Right atrium auricular region (tissue), 2 donors: ENCODE data around the gene CDH2. TPM values are rescaled to one million over a fixed set of nuclear protein-coding genes. Genes with fewer than 3 reads are reported as not detected.

Experiments used
- DNase-seq: peaks from one replicate; pipeline ENCODE4 v3.0.0-alpha.2; 2019; ENCODE audit warnings: low spot score
- H3K27ac ChIP-seq, 2 donors: fragments of 200-600 bp; sonication (generic); 1 replicate in 1 of 2; 2 replicates in 1 of 2; pipeline ENCODE4 v1.5.1; 2016 to 2019
- H3K27me3 ChIP-seq, 2 donors: fragments of 200-600 bp; sonication (generic); one replicate each; pipeline versions ENCODE4 v1.5.1 to v1.6.0; 2017 to 2019
- H3K36me3 ChIP-seq: fragments of 200-600 bp; sonication (generic); one replicate; pipeline ENCODE4 v1.5.1; 2016
- H3K4me1 ChIP-seq, 2 donors: fragments of 200-600 bp; sonication (generic); one replicate each; pipeline versions ENCODE4 v1.5.1 to v1.6.0; 2017 to 2019
- H3K4me3 ChIP-seq, 2 donors: fragments of 200-600 bp; sonication (generic); 1 replicate in 1 of 2; 2 replicates in 1 of 2; pipeline ENCODE4 v1.5.1; 2017 to 2019; ENCODE audit warnings: mild to moderate bottlenecking in 1 of 2, moderate library complexity in 1 of 2
- H3K9me3 ChIP-seq, 2 donors: fragments of 200-600 bp; sonication (generic); one replicate each; pipeline ENCODE4 v1.5.1; 2019
- total RNA-seq, 2 donors: library from RNA; depleted of rRNA; stranded (reverse); fragments of >200 nt; gene quantifications; one replicate each; pipeline ENCODE4 v1.1.0, GENCODE V29; 2016
- TF ChIP-seq, protein P1 (sequence below), 2 donors: fragments of 200-600 bp; sonication (generic); IDR thresholded peaks; one replicate each; pipeline ENCODE4 v1.5.1; 2019; ENCODE audit warnings: antibody characterized with exemption in 2 of 2

CDH2 gene
- total RNA-seq, 2 donors from 2014 or later = 205 to 269 TPM

- TF ChIP-seq, protein P1, sequence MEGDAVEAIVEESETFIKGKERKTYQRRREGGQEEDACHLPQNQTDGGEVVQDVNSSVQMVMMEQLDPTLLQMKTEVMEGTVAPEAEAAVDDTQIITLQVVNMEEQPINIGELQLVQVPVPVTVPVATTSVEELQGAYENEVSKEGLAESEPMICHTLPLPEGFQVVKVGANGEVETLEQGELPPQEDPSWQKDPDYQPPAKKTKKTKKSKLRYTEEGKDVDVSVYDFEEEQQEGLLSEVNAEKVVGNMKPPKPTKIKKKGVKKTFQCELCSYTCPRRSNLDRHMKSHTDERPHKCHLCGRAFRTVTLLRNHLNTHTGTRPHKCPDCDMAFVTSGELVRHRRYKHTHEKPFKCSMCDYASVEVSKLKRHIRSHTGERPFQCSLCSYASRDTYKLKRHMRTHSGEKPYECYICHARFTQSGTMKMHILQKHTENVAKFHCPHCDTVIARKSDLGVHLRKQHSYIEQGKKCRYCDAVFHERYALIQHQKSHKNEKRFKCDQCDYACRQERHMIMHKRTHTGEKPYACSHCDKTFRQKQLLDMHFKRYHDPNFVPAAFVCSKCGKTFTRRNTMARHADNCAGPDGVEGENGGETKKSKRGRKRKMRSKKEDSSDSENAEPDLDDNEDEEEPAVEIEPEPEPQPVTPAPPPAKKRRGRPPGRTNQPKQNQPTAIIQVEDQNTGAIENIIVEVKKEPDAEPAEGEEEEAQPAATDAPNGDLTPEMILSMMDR (IDR thresholded peaks at IDR 0.05) = no peak
- Histone ChIP-seq H3K4me1 (peaks cover 0 to 11% of the 10 kb centered on the region in 2 donors), H3K4me3 (no peak overlapping the region), H3K27ac (no peak overlapping the region), H3K9me3 (no peaks in the 10 kb centered on the region), H3K36me3 (no peaks in the 10 kb centered on the region), H3K27me3 (no peaks in the 10 kb centered on the region)
- DNase-seq = no peak
Observed at GRCh38 chr18:28080876-28081300, 96.0 kb downstream of the CDH2 start.

- no peak overlapping the region for H3K4me3 ChIP-seq
- peaks cover 0 to 11% of the 10 kb centered on the region in 2 donors for H3K4me1 ChIP-seq
- H3K27me3 ChIP-seq = no peaks in the 10 kb centered on the region
- TF ChIP-seq, protein P1 (IDR thresholded peaks at IDR 0.05) = no peak
- H3K36me3 ChIP-seq = no peaks in the 10 kb centered on the region
- no peaks in the 10 kb centered on the region for H3K9me3 ChIP-seq
- peak overlapping the region in 1 of 2 donors; percentile 69 for H3K27ac ChIP-seq
- DNase-seq = no peak
Observed at GRCh38 chr18:28079883-28080282, 97.0 kb downstream of the CDH2 start.

DNA sequence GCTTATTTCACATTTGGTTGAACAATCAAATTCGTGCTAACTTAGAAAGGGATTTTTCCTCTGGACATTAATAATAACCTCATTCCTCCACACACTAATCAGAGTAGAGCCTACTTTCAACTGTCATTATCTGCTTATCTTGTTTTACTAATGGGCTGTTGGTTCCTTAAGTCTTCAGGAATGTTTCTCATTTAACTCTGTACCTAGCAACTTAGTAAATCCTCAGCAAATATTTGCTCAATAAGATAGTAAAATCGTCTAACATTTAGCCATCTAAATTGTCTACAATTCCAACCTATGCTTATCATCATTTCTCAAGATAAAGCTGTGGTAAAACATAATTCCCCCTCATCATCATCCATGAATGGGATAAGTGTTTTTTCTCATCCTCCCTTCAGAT is 98.1 kb downstream of the CDH2 start:
- peak overlapping the region in 1 of 2 donors; percentile 69 for H3K27ac ChIP-seq
- DNase-seq = no peak
- no peaks in the 10 kb centered on the region for H3K36me3 ChIP-seq
- no peaks in the 10 kb centered on the region for H3K9me3 ChIP-seq
- H3K4me1 ChIP-seq = peaks cover 0 to 12% of the 10 kb centered on the region in 2 donors
- no peak overlapping the region for H3K4me3 ChIP-seq
- TF ChIP-seq, protein P1 (IDR thresholded peaks at IDR 0.05) = no peak
- no peaks in the 10 kb centered on the region for H3K27me3 ChIP-seq

DNA sequence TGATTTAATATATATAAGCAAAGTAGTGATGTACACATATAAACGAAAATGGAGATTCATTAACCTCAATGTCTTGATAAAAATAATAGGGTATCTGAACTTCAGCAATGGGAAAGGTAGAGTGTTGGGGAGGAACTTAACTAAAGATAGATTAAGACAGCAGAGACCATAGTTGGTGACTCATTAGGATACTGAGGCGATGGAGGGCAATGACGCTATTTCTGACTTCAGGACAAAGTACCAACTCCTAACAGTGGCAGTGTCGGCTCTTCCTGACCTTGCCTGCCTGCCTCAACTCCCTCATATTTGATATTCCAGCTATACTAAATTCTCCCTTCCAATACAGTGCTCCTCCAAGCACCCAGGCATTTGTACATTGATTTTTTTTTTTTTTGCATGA is 98.6 kb downstream of the CDH2 start:
- no peak for DNase-seq
- Histone ChIP-seq H3K36me3 (no peaks in the 10 kb centered on the region), H3K9me3 (no peaks in the 10 kb centered on the region), H3K4me3 (no peak overlapping the region), H3K27me3 (no peaks in the 10 kb centered on the region), H3K4me1 (peaks cover 0 to 17% of the 10 kb centered on the region in 2 donors), H3K27ac (peak overlapping the region in 1 of 2 donors; percentile 69)
- TF ChIP-seq, protein P1 (IDR thresholded peaks at IDR 0.05) = no peak

DNA sequence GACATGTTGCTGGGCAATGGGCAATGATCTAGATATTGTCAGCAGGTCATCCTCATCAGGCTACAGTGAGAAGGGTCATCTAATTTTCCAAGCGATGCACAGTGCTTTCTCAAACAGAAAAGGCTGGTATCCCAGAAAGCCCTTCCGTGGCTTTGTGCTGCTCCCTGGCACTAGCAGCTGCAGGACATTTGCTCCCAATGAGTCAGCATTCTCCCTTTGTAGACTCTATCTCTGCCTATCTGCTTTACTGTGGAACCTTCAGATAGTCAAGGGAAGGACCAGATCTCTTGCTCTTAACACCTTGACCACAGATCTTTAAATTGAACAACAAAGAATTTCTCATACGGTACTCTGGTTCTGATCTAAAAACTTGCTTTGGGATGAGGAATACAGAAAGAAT is 101.4 kb downstream of the CDH2 start:
- H3K27ac ChIP-seq = peak overlapping the region in 1 of 2 donors; percentile 74
- H3K36me3 ChIP-seq = no peaks in the 10 kb centered on the region

More for the DNA sequence above, 101.4 kb downstream of the CDH2 start:
- H3K4me3 ChIP-seq = no peak overlapping the region
- H3K4me1 ChIP-seq = peaks cover 0 to 29% of the 10 kb centered on the region in 2 donors
- H3K27me3 ChIP-seq = no peaks in the 10 kb centered on the region
- H3K9me3 ChIP-seq = no peaks in the 10 kb centered on the region
- TF ChIP-seq, protein P1 (IDR thresholded peaks at IDR 0.05) = no peak
- DNase-seq = no peak
